NCI-H2227 treated with DMSO at 0.1 percent for 48 hours (cell line): ENCODE results near the gene DLEC1.
"Not testable (repeated sequence)": the region's sequence is repeated elsewhere in the genome, so short reads cannot be mapped to it uniquely, and the experiment has no call there.

Experiments used
- DNase-seq: peaks from one replicate; lab custom pipeline; 2025; lab: John Stamatoyannopoulos, UW

DLEC1 gene

DNA sequence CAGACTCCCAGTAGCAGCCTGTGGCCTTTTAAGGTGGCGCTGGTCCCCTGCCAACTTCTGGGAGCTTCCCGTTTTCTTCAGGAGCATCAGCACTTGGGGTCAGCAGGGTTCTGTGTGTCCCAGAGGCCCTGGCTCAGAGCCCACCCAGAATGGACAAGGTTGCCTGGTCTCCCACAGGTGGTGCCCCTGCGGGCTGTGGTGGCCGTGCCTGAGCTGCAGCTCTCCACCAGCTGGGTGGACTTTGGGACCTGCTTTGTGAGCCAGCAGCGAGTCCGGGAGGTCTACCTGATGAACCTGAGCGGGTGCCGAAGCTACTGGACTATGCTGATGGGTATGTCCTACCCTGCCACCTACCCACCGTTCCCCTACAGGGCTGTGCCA is 82.4 kb downstream of the DLEC1 start:
- DNase-seq = no peak

DNA sequence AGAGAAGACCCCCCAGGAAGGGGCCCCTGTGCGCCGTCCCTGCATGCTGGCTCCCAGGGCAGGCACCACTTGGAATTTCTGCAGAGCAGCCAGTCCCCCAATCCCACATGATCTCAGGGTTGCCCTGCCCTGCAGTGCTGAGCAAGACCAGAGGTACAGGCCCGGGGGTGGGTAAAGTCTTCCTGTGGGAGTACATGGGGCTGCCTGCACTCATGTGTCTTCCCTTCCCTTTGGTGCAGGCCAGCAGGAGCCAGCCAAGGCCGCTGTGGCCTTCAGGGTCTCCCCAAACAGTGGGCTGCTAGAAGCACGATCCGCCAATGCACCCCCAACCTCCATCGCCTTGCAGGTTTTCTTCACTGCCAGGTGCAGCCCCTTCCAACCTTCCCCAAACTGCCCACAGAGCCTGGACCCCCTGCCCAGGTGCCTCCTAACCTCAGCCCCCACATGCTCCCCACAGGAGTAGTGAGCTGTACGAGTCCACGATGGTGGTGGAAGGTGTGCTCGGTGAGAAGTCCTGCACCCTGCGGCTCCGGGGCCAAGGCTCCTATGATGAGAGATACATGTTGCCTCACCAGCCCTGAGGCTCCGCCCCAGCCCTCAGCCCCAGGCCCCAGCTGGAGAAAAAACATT is 82.9 kb downstream of the DLEC1 start:
- DNase-seq = no peak

DNA sequence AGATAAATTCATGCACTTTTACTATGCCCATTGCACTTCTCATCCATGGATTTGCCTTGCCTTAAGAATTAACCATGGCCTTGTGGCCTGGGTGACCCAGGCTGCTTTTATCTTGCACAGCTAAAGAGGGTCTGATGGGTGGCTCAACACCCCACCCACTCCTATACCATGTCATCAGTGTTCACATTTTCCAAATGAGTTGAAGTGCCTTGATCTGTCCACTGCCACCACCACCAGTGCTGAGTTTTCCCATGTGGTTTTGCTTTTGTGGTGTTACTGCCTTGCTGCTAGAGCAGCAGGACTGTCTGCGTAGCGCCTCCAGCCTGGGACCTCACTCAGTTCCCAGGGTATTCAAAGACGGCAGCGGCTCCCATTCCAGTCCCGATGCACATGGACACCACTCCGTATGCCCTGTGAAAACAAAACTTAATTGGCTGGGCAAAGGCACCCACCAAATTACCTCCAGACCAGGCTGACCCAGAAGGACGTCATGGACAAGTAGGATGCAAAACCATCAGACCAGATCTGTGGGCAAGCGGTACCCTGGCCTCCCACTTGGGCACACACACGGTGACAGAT is 83.8 kb downstream of the DLEC1 start:
- no peak for DNase-seq

DNA sequence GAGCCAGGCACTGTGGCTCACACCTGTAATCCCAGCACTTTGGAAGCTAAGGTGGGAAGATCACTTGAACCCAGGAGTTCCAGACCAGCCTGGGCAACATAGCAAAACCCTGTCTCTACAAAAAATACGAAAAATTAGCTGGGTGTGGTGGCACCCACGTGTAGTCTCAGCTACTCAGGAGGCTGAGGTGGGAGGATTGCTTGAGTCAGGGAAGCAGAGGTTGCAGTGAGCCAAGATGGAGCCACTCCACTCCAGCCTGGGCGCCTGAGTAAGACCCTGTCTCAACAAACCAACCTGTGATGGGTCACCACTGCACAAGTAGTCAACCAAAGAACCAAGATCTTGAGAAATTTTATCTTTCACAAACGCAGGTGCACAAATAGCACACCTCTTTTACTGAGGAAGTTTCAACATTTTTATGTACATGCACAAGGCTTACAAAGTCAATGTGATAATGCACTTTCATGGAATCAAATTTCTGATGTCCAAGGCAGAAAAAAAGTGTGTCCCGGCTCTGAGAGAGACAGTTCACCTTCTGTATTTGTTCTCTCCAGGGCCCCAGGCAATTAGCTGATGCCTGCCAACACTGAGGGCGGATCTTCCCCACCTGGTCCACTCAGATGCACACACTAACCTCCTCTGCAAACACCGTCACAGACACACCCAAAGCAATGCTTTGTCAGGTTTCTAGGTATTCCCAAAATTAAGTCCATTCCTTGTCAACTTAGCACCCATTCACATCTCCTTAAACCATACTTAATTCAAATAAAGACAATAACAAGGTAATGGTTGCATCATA is 85.5 kb downstream of the DLEC1 start:
- no peak for DNase-seq

DNA sequence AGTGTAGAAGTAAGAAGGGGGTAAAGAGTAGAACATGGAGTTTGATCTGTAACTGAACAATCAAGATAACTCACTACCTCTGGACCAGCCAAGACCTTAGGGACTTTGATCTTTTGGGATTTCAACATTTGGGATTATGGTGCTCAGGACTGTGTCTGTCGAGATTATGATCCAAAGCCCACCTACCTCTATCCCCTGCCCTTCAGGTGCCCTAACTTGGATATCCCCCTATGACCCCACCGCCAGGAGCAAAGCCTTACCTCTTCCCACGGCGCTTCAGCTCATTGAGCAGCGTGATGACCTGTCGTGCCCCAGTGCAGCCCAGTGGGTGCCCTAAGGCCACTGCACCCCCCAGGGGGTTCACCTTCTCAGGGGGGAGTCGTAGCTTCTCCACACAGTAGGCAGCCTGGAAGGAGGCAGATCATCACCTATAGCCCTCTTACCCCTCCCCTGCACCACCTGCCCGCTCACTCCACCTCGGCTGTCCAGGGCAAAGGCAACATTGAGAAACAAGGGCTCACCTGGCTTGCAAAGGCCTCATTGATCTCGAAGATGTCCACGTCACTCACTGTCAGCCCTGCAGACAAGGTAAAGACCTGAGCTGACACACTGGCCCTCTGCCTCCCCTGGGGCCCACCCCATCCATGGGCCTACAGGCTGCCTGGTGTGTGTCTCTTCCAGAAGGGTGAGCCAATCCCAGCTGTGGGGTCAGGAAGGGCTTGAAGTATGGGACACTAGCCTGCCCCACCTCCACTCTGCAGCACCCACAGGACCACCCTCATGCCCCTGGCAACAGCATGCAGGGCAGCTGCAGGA is 86.5 kb downstream of the DLEC1 start:
- no peak for DNase-seq

DNA sequence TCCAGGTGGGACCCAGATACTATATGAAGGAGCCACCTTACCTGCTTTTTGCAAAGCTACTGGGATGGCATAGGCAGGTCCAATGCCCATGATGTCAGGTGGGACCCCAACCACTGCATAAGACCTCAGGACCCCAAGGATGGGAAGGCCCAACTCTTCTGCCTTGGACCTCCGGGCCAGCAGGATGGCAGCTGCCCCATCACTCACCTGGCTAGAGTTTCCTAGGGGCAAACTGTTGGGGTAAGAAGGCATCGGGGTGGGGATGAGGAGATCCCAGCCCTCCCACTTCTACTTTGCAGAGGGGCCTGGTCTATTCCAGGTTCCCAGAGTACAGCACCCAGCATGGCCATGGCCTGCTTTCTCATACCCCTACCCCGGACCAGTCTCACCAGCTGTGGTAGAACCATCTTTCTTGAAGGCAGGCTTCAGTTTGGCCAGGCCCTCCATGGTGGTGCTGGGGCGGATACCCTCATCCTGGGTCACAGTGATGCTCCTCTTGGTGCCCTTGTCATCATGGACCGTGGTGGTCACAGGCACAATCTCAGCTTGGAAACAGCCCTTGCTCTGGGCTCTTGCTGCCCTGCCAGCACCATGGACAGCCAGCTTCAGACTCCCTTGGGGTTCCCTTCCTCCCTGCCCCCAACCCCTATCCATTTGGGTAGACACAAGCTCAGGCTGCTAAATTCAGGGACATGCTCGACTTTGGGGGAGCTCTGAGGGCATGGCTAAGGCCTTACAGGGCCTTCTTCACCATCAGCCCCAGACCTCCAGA is 87.3 kb downstream of the DLEC1 start:
- no peak for DNase-seq

DNA sequence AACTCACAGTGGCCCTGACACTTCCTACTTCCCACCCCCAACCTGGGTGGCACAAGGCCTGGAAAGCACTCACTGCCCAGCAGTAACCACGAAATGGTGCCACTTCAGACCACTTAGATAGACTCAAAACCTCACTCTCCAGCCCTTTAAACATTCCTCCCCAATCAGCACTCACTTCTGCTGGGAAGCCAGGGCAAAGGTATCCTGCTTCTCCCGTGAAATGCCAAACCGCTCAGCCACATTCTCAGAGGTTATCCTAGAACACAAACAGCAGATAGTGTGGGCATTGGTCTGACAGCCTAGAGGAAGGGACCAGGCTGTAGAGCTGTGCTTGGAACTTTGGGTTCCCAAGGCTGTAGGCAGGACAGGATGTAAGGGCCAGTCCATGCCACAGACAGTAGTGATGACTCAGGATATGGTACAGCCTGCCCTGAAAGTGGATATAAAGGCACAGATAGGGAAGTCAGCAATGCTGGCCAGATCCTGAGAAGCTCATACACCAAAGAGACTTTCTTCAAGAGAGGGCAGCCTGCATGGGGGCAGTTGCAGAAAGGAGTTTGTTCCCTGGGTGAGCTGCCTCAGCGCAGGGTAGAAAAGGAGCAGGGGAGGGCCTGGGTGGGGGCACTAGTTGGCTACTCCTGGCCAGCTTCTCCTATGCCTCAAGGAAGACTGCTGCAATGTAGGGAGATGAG is 88.7 kb downstream of the DLEC1 start:
- no peak for DNase-seq

DNA sequence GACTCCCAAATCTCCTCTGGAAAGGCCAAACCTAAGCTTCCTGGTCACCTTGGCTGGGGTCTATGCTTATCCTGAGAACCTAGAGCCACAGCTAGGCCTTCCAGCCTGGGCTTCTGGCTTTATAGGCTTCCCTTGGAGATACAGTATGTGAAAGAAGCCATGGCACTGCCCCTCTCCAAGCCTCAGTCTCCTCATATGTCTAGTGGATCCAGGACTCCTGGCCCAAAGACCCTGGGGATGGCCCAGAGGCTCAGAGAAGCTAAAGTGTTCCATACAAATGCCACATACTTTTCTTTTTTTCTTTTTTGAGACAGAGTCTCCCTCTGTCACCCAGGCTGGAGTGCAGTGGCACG is 89.3 kb downstream of the DLEC1 start:
- DNase-seq = no peak

GRCh38 chr3:38129058-38129457 is 90.0 kb downstream of the DLEC1 start:
- no peak for DNase-seq

- no peak for DNase-seq
These were observed 91.6 kb downstream of the DLEC1 start for GRCh38 chr3:38130631-38131065.

- peak; percentile 2 for DNase-seq
These were observed 92.8 kb downstream of the DLEC1 start for GRCh38 chr3:38131621-38132369.

DNA sequence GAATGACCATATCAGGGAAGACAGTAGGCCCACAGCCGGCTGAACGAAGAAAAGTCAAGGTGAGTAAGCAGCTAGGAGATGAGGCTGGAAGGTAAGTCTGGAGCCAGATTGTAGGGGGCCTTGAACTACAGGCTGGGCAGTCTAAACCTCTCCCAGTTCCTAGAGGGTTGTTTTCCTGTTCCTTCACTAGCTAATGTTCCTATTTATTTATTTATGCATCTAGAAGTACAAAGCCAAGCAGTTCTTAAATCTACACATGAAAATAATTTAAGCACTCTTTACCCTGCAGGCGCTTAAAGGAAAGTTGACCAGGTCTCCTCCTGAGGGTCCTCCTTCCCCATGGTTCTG is 94.2 kb downstream of the DLEC1 start:
- no peak for DNase-seq

DNA sequence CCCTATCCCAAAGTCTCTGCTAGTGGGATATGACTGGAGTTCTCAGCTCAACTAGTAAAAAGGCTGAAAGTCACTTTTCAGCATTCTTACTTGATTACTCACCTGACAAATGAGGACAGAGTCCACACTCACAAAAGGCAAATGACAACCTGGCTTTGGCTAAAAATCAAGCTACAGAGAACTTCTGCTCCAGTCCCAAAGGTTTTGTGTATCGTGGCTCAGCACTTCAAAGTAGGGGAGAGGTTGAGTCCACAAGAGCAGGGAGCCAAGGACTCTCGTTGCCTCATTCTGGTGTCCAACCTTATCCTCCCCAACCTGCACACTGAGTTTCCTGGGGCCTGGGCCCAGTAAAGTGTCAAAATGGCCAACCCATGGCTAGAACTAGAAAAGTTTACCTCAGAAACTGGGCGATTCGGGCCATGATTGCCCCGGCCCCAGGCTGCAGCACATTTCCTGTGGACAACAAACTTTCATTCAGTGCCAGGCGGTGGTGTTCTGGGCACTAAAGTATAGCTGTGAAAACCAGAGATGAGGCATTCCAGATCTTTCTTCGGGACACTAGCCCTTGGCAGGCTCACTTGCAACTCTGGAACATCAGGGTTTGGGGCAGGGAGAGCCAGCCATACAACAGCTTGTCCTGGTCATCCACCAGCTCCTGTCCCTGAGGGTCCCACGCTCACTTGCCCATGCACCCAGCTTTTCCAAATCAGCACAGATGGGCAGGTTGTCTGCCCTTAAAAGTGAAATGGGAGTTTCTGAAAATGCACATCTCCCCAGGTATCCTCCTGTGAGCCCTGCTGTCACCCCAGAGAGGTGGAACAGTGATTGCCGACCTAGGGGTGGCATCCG is 94.8 kb downstream of the DLEC1 start:
- DNase-seq = no peak

DNA sequence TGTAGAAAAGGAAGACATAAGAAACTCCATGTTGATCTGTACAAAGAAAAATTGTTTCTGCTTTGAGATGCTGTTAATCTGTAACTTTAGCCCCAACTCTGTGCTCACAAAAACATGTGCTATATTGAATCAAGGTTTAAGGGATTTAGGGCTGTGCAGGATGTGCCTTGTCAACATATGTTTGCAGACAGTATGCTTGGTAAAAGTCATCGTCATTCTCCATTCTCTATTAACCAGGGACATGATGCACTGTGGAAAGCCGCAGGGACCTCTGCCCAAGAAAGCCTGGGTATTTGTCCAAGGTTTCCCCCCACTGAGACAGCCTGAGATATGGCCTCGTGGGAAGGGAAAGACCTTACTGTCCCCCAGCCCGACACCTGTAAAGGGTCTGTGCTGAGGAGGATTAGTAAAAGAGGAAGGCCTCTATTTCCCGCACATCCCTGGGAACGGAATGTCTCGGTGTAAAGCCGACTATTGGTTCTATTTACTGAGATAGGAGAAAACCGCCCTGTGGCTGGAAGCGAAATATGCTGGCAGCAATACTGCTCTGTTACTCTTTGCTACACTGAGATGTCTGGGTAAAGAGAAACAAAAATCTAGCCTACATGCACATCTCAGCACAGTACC is 95.6 kb downstream of the DLEC1 start:
- DNase-seq = not testable (repeated sequence)

GRCh38 chr3:38135621-38136277 is 96.7 kb downstream of the DLEC1 start:
- not testable (repeated sequence) for DNase-seq

- DNase-seq = no peak
These were observed 97.4 kb downstream of the DLEC1 start for GRCh38 chr3:38136393-38136776.

GRCh38 chr3:38136777-38137614 is 98.0 kb downstream of the DLEC1 start, which contains the start of gene ACAA1:
ACAA1 (minus strand) TSS chr3:38137127; CDS start chr3:38137035, 92 bp downstream.
- peak; percentile 96 for DNase-seq
